IMR-90 (cell line): ENCODE data around the gene CGA. TPM values are rescaled to one million over a fixed set of nuclear protein-coding genes. Genes with fewer than 3 reads are reported as not detected.

ENCODE experiments used
- ATAC-seq: fragments of 200-7000 bp; cut with Tn5 transposase; 2 replicates; pipeline ENCODE4 v1.9.1; 2020; ENCODE audit warnings: low read depth, mild to moderate bottlenecking, moderate library complexity
- BruUV-seq: library from RNA; stranded (reverse); fragments of 400-500 nt; replicated peaks from 2 replicates; lab custom pipeline; 2021; lab: Mats Ljungman, UMichigan
- CTCF ChIA-PET: fragments of 300-600 bp; formaldehyde crosslinking; extraction: SDS; loops from one replicate; lab custom pipeline; 2021; ENCODE audit warnings: antibody characterized with exemption; lab: Yijun Ruan, JAX
- POLR2A ChIA-PET: fragments of 300-600 bp; sonication (Branson Sonifier 250); formaldehyde crosslinking; loops from one replicate; lab custom pipeline; 2022; ENCODE audit warnings: antibody characterized with exemption; ENCODE audit not compliant: unreplicated experiment; lab: Charles Lee
- DNase-seq: peaks from one replicate; pipeline ENCODE4 v3.0.0; 2013
- H2AFZ ChIP-seq: replicated peaks from 2 replicates; pipeline ENCODE3; 2013; ENCODE audit warnings: low read length, mild to moderate bottlenecking; ENCODE audit not compliant: poor library complexity
- H2AK5ac ChIP-seq: 2 replicates; pipeline ENCODE4 v1.6.1; 2013; ENCODE audit warnings: low read depth, low read length, inconsistent platforms
- H2AK9ac ChIP-seq: replicated peaks from 2 replicates; pipeline ENCODE3; 2013; ENCODE audit warnings: mild to moderate bottlenecking, low read depth, low read length, moderate library complexity; ENCODE audit not compliant: poor library complexity
- H2BK120ac ChIP-seq: 2 replicates; pipeline ENCODE4 v1.6.1; 2013; ENCODE audit warnings: low read depth, low read length, inconsistent platforms
- H2BK15ac ChIP-seq: 3 replicates; pipeline ENCODE4 v1.6.1; 2013; ENCODE audit warnings: low read depth, low read length, inconsistent platforms
- H2BK20ac ChIP-seq: 2 replicates; pipeline ENCODE4 v1.6.1; 2013; ENCODE audit warnings: low read depth, mild to moderate bottlenecking, inconsistent platforms, low read length, moderate library complexity
- H2BK5ac ChIP-seq: 2 replicates; pipeline ENCODE4 v1.6.1; 2013; ENCODE audit warnings: mild to moderate bottlenecking, low read depth, low read length, inconsistent platforms; ENCODE audit not compliant: poor library complexity, severe bottlenecking
- H3K14ac ChIP-seq: replicated peaks from 2 replicates; pipeline ENCODE4 v1.6.1; 2013; ENCODE audit warnings: low read depth, low read length, inconsistent platforms
- H3K18ac ChIP-seq: 2 replicates; pipeline ENCODE4 v1.6.1; 2013; ENCODE audit warnings: low read depth, low read length, control low read depth
- H3K23ac ChIP-seq: 2 replicates; pipeline ENCODE4 v1.6.1; 2013; ENCODE audit warnings: low read depth, low read length, inconsistent platforms
- H3K27ac ChIP-seq: 2 replicates; pipeline ENCODE4 v1.5.1; 2013; ENCODE audit warnings: mild to moderate bottlenecking, control low read depth, low read length; ENCODE audit not compliant: insufficient read depth
- H3K27me3 ChIP-seq: 2 replicates; pipeline ENCODE4 v1.6.1; 2013; ENCODE audit warnings: low read length; ENCODE audit not compliant: control insufficient read depth, insufficient read depth
- H3K36me3 ChIP-seq: 2 replicates; pipeline ENCODE4 v1.6.1; 2013; ENCODE audit warnings: low read length, mixed read lengths; ENCODE audit not compliant: control insufficient read depth, insufficient read depth
- H3K4ac ChIP-seq: 2 replicates; pipeline ENCODE4 v1.6.1; 2013; ENCODE audit warnings: low read depth, low read length, inconsistent platforms
- H3K4me1 ChIP-seq: 2 replicates; pipeline ENCODE4 v1.6.1; 2013; ENCODE audit warnings: low read length, mixed read lengths; ENCODE audit not compliant: control insufficient read depth, insufficient read depth
- H3K4me2 ChIP-seq: 2 replicates; pipeline ENCODE4 v1.6.1; 2013; ENCODE audit warnings: low read depth, mild to moderate bottlenecking, control low read depth, low read length, moderate library complexity
- H3K4me3 ChIP-seq: 2 replicates; pipeline ENCODE4 v1.5.1; 2013; ENCODE audit warnings: low read depth, mild to moderate bottlenecking, control low read depth, low read length, moderate library complexity; ENCODE audit not compliant: insufficient read depth
- H3K56ac ChIP-seq: 2 replicates; pipeline ENCODE4 v1.6.1; 2013; ENCODE audit warnings: low read length, inconsistent platforms; ENCODE audit not compliant: insufficient read depth; ENCODE audit errors: extremely low read depth
- H3K79me1 ChIP-seq, 2 experiments: 2 replicates each; pipeline ENCODE4 v1.6.1; 2013; ENCODE audit warnings: low read length in 2 of 2, inconsistent platforms in 1 of 2, low read depth in 1 of 2
- H3K9ac ChIP-seq: 2 replicates; pipeline ENCODE4 v1.6.1; 2013; ENCODE audit warnings: low read depth, low read length, control low read depth
- H3K9me1 ChIP-seq: 2 replicates; pipeline ENCODE4 v1.6.1; 2013; ENCODE audit warnings: low read length, inconsistent platforms; ENCODE audit not compliant: insufficient read depth
- H3K9me3 ChIP-seq: 2 replicates; pipeline ENCODE4 v1.6.1; 2013; ENCODE audit warnings: low read length; ENCODE audit not compliant: control insufficient read depth, insufficient read depth
- H4K20me1 ChIP-seq: 2 replicates; pipeline ENCODE4 v1.6.1; 2013; ENCODE audit warnings: low read length, inconsistent platforms; ENCODE audit not compliant: insufficient read depth
- H4K5ac ChIP-seq: 2 replicates; pipeline ENCODE4 v1.6.1; 2013; ENCODE audit warnings: mild to moderate bottlenecking, low read depth, low read length, control low read depth
- H4K8ac ChIP-seq, 2 experiments: 2 replicates each; pipeline ENCODE4 v1.6.1; 2013; ENCODE audit warnings: low read depth in 2 of 2, low read length in 2 of 2, control low read depth in 1 of 2, inconsistent platforms in 1 of 2
- H4K91ac ChIP-seq: 2 replicates; pipeline ENCODE4 v1.6.1; 2013; ENCODE audit warnings: low read depth, low read length, inconsistent platforms; ENCODE audit not compliant: insufficient read depth
- BHLHE40 ChIP-seq: fragments of 150-350 bp; IDR thresholded peaks from 2 replicates; pipeline ENCODE4 v1.6.1; 2016; ENCODE audit warnings: mild to moderate bottlenecking, low read depth, low read length
- CEBPB ChIP-seq: IDR thresholded peaks from 2 replicates; pipeline ENCODE4 v1.6.1; 2012; ENCODE audit warnings: low read depth, low read length, improper control_type of control experiment
- CHD1 ChIP-seq: IDR thresholded peaks from 2 replicates; pipeline ENCODE4 v1.6.1; 2012; ENCODE audit warnings: low read depth, low read length, improper control_type of control experiment
- CTCF ChIP-seq: conservative IDR thresholded peaks from 2 replicates; pipeline ENCODE4 v1.5.1; 2012; ENCODE audit warnings: mild to moderate bottlenecking, low read depth, low read length, improper control_type of control experiment
- FOS ChIP-seq: fragments of 150-350 bp; IDR thresholded peaks from 2 replicates; pipeline ENCODE4 v1.6.1; 2016; ENCODE audit warnings: low read depth, low read length
- MAFK ChIP-seq: IDR thresholded peaks from 2 replicates; pipeline ENCODE4 v1.6.1; 2012; ENCODE audit warnings: low read depth, low read length, improper control_type of control experiment
- MAZ ChIP-seq: IDR thresholded peaks from 2 replicates; pipeline ENCODE4 v1.6.1; 2012; ENCODE audit warnings: low read depth, mild to moderate bottlenecking, low read length, improper control_type of control experiment, moderate library complexity, borderline replicate concordance
- MXI1 ChIP-seq: IDR thresholded peaks from 2 replicates; pipeline ENCODE4 v1.6.1; 2012; ENCODE audit warnings: low read depth, mild to moderate bottlenecking, low read length, moderate library complexity, borderline replicate concordance
- NFE2L2 ChIP-seq: fragments of 150-350 bp; IDR thresholded peaks from 2 replicates; pipeline ENCODE4 v1.6.1; 2016; ENCODE audit warnings: low read depth, mild to moderate bottlenecking, low read length
- POLR2A ChIP-seq: IDR thresholded peaks from 2 replicates; pipeline ENCODE4 v1.6.1; 2012; ENCODE audit warnings: mild to moderate bottlenecking, low read depth, low read length
- RAD21 ChIP-seq: IDR thresholded peaks from 2 replicates; pipeline ENCODE4 v1.6.1; 2012; ENCODE audit warnings: low read length, improper control_type of control experiment
- RCOR1 ChIP-seq: IDR thresholded peaks from 2 replicates; pipeline ENCODE4 v1.6.1; 2012; ENCODE audit warnings: mild to moderate bottlenecking, low read length, improper control_type of control experiment; ENCODE audit not compliant: insufficient replicate concordance
- RFX5 ChIP-seq: IDR thresholded peaks from 2 replicates; pipeline ENCODE4 v1.8.0; 2012; ENCODE audit warnings: low read depth, mild to moderate bottlenecking, low read length, moderate library complexity
- SMC3 ChIP-seq: fragments of 150-350 bp; IDR thresholded peaks from 2 replicates; pipeline ENCODE4 v1.6.1; 2016; ENCODE audit warnings: low read depth, mild to moderate bottlenecking, antibody characterized with exemption, low read length, moderate library complexity
- USF2 ChIP-seq: fragments of 150-350 bp; IDR thresholded peaks from 2 replicates; pipeline ENCODE4 v1.6.1; 2017; ENCODE audit warnings: mild to moderate bottlenecking, antibody characterized with exemption, low read length, low read depth
- WGBS, 2 experiments: methylation state at CpG; one replicate each; pipeline versions ENCODE4 v1.1.5 to v1.1.7; 2013; ENCODE audit warnings: missing lambda C conversion rate in 2 of 2; ENCODE audit not compliant: insufficient read length in 1 of 2; ENCODE audit errors: extremely low coverage in 2 of 2; 5-methylcytosine and 5-hydroxymethylcytosine counted together
- dilution Hi-C: fragments of 300-500 bp; cut with HindIII; formaldehyde crosslinking; loops from one replicate; pipeline ENCODE4 v1.14.3; 2018; ENCODE audit warnings: low sequenced_read_pairs; ENCODE audit not compliant: unreplicated experiment
- in situ Hi-C: fragments of 300-500 bp; cut with MboI; formaldehyde crosslinking; loops from 3 replicates; pipeline ENCODE4 v1.14.3; 2019; ENCODE audit warnings: low sequenced_read_pairs, inconsistent platforms, mixed read lengths
- intact Hi-C: fragments of 100-400 bp; cut with micrococcal nuclease; formaldehyde crosslinking; loops from 2 replicates; pipeline ENCODE4 v1.10.0; 2022
- polyA plus RNA-seq, 3 experiments: library from polyadenylated mRNA; depleted of rRNA; stranded (reverse); fragments of >200 nt; gene quantifications; 2 replicates each; pipeline ENCODE4 v1.2.3, GENCODE V29; 2012; ENCODE audit warnings: low replicate concordance in 1 of 3
- total RNA-seq: library from RNA; depleted of rRNA; stranded (reverse); fragments of >200 nt; gene quantifications from 2 replicates; pipeline ENCODE4 v1.2.3, GENCODE V29; 2012
- TF ChIP-seq, protein P1 (sequence below): fragments of 150-350 bp; IDR thresholded peaks from 2 replicates; pipeline ENCODE4 v1.6.1; 2016; ENCODE audit warnings: low read depth, mild to moderate bottlenecking, low read length, moderate library complexity, borderline replicate concordance

Gene CGA
- total and polyA plus RNA-seq, 2 of the 4 experiments (the other 2 are of a cell fraction) = 0.15 TPM; not detected in 1

GRCh38 chr6:87089135-87089534 is 5.8 kb downstream of the CGA start:
- no TSS peak for BruUV-seq
- Histone ChIP-seq H2AK9ac (no peak overlapping the region), H2BK120ac (no peak overlapping the region), H3K4me1 (peaks cover 2% of the 10 kb centered on the region; the same call in 1 of the 2 replicates), H3K36me3 (no peaks in the 10 kb centered on the region), H2BK5ac (no peak overlapping the region), H4K8ac (no peak overlapping the region), H2BK15ac (no peak overlapping the region), H3K4me3 (no peak overlapping the region), H3K27ac (no peak overlapping the region), H3K4me2 (no peak overlapping the region), H3K9me1 (no peaks in the 10 kb centered on the region), H3K56ac (no peak overlapping the region), H4K91ac (no peak overlapping the region), H3K79me1 (no peaks in the 10 kb centered on the region), H3K27me3 (no peaks in the 10 kb centered on the region), H3K4ac (no peak overlapping the region), H3K9me3 (no peaks in the 10 kb centered on the region), H3K14ac (no peak overlapping the region), H3K9ac (no peak overlapping the region), H2BK20ac (no peak overlapping the region), H3K18ac (no peak overlapping the region), H3K23ac (no peak overlapping the region), H2AFZ (no peak overlapping the region), H4K20me1 (no peaks in the 10 kb centered on the region), H4K5ac (no peak overlapping the region), H2AK5ac (no peak overlapping the region)
- in situ Hi-C loops = no loop called here
- TF ChIP-seq CHD1 (no peak), RAD21 (no peak), FOS (no peak), MAFK (no peak), SMC3 (no peak), CEBPB (no peak), USF2 (no peak), NFE2L2 (no peak), MAZ (no peak), POLR2A (no peak), BHLHE40 (no peak), MXI1 (no peak), RFX5 (no peak), RCOR1 (no peak), CTCF (no peak)
- TF ChIP-seq, protein P1, sequence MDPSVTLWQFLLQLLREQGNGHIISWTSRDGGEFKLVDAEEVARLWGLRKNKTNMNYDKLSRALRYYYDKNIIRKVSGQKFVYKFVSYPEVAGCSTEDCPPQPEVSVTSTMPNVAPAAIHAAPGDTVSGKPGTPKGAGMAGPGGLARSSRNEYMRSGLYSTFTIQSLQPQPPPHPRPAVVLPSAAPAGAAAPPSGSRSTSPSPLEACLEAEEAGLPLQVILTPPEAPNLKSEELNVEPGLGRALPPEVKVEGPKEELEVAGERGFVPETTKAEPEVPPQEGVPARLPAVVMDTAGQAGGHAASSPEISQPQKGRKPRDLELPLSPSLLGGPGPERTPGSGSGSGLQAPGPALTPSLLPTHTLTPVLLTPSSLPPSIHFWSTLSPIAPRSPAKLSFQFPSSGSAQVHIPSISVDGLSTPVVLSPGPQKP = no peak
- ATAC-seq (no peak), DNase-seq (no peak)
- dilution Hi-C loops = no loop called here
- intact Hi-C loops = no loop called here
- WGBS, 2 experiments = no CpG with 5 or more reads among the region's 2 CpGs
- ChIA-PET CTCF (no interaction called here), POLR2A (no interaction called here)
